ENCODE data around the gene ZSCAN2.
"Not testable (repeated sequence)": the region's sequence is repeated elsewhere in the genome, so short reads cannot be mapped to it uniquely, and the experiment has no call there.

The ZSCAN2 gene

DNA sequence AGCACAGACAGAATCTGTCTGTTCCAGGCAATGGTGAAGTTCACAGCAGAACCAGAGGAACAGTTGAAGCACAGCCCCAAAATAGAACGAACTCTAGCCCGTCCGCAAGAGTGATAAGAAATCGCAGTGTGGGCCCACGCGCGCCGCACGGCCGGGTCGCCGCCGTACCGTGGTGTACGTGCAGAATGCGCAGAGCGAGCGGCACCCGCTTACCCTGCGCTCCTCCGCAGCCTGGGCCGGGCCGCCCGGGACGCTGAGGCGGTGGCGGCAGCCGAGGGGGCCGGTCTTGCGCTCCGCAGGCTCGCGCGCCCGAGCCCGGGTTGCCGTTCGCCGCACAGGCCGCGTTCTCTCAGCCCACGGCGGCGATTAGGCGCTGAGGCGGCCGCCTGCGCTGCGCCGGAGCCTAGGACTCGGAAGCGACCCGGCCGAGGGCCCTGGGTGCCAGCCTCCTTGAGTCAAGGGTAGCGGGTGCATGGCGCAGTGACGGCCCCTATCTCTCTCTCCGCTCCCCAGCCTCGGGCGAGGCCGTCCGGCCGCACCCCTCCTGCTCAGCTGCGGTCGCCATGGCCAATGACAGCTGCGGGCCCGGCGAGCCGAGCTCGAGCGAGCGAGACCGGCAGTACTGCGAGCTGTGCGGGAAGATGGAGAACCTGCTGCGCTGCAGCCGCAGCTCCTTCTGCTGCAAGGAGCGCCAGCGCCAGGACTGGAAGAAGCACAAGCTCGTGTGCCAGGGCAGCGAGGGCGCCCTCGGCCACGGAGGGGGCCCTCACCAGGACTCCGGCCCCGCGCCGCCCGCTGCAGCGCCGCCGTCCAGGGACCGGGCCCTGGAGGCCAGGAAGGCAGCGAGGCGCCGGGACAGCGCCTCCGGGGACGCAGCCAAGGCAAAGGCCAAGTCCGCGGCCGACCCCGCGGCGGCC lies 32.8 kb downstream of the ZSCAN2 start:
- FAIRE-seq (no peak), DNase-seq (ENCODE audit: insufficient read length, low spot score) (peak; percentile 23)

DNA sequence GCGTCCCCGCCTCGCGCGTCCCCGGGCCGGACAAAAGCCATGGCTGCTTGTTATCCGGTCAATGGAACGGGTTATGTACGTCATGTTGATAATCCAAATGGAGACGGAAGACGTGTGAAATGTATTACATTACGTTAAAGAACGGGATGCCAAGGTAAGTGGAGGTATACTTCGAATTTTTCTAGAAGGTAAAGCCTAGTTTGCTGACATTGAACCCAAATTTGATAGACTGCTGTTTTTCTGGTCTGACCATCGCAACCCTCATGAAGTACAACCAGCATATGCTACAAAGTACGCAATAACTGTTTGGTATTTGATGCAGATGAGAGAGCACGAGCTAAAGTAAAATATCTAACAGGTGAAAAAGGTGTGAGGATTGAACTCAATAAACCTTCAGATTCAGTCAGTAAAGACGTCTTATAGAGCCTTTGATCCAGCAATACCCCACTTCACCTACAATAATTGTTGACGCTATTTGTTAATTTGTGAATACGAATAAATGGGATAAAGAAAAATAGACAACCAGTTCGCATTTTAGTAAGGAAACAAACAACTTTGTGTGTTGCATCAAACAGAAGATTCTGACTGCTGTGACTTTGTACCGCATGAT lies 33.5 kb downstream of the ZSCAN2 start:
- FAIRE-seq = no peak
- no peak for DNase-seq (ENCODE audit: insufficient read length, low spot score)

DNA sequence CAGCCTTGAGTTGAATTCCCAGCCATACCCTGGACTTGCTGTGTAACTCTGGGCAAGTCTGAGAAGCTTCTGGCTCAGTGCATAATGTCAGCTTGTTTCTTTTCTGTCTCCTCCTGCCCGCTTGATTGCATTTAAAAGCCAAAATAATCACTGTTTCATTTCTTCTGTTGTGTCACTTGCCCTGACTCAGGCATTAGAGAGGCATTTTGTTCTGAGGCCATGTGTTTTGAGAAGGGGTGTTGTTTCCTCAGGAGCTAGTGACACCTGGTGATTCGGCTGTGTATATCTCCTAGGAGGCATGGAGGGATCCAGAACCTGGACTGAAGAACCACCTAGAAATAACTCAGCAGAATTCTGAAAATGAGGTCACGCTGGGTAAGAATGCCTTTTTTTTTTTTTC lies 37.3 kb downstream of the ZSCAN2 start:
- FAIRE-seq = no peak
- no peak for DNase-seq (ENCODE audit: insufficient read length, low spot score)

DNA sequence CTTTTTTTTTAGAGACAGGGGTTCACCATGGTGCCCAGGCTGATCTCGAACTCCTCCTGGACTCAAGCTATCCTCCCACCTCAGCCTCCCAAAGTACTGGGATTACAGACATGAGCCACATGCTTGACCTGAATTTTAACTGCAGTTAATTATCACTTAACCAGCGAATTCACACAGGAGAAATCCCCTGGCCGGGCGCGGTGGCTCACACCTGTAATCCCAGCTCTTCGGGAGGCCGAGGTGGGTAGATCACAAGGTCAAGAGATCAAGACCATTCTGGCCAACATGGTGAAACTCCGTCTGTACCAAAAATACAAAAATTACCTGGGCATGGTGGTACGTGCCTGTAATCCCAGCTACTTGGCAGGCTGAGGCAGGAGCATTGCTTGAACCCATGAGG lies 41.1 kb downstream of the ZSCAN2 start:
- FAIRE-seq; DNase-seq (ENCODE audit: insufficient read length, low spot score): not testable (repeated sequence)

DNA sequence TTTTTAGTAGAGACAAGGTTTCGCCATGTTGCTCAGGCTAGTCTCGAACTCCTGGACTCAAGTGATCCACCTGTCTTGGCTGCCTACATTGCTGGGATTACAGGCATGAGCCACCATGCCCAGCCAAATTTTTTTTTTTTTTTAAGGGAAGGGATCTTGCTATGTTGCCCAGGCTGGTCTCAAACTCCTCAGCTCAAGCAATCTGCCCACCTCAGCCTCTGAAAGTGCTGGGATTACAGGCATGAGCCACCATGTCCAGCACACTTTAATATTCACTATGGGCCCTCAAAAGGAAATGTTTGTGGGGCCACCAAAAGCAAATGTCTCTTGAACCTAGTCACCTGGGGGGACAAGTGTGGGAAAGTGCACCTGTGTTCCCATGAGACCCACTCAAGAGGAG lies 41.8 kb downstream of the ZSCAN2 start:
- DNase-seq (ENCODE audit: insufficient read length, low spot score); FAIRE-seq: not testable (repeated sequence)

DNA sequence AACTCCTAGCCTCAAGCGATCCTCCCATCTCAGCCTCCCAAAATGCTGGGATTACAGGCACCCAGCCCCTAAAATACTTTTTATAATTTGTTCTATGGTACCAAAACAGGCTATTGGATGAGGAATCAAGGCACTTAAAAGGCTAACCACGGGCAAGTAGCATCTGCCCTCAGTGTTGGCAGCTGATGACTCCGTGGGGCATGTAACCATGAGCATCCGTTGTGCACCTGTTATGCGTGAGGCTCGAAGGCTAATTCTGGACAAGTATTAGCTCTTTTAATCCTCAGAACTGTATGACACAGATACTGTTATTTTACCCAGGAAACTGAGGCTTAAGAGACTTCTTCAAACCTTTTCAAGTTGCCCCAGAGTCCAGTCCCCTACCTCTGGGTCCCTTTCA lies 43.0 kb downstream of the ZSCAN2 start:
- no peak for FAIRE-seq

DNA sequence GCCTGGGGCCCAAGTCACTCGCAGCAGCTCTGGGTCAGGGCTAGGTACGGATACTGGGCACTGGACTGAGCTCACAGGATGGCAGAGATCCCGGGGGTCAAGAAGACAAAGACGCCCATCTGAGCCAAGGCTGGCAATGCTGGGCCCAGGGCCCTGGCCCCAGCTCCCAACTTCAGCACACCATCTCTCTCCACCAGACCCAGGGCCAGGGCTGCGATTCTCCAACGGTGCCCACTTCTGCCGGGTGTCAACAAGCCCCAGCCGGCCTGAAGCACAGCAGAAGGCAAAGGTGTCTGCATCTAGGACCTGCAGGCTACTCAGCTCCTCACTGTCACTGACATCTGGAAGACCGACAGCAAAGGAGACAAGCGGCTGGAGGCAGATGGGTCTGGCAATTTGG lies 44.7 kb downstream of the ZSCAN2 start:
- DNase-seq (ENCODE audit: insufficient read length, low spot score) = no peak
- FAIRE-seq = no peak

More for the DNA sequence above, 43.0 kb downstream of the ZSCAN2 start:
- DNase-seq (ENCODE audit: insufficient read length, low spot score) = no peak

DNA sequence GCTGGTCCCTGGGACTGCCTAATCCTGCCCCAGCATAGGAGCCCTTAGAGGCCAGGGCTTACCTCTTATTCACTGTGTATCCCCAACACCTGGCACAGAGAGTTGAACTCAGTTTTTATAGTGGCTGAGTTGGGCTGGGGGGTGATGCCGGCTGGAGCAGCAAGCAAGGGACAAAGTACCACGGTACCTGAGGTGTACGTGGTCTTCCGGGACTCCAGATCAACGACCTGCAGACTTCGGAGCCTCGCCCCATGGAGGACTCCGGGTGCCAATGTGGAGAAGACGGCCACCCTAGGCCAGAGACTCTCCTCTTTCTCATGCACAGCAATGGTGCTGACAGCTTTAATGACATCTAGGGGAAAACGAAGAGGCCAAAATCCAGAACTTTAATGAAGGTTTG lies 45.2 kb downstream of the ZSCAN2 start:
- no peak for DNase-seq (ENCODE audit: insufficient read length, low spot score)
- no peak for FAIRE-seq

DNA sequence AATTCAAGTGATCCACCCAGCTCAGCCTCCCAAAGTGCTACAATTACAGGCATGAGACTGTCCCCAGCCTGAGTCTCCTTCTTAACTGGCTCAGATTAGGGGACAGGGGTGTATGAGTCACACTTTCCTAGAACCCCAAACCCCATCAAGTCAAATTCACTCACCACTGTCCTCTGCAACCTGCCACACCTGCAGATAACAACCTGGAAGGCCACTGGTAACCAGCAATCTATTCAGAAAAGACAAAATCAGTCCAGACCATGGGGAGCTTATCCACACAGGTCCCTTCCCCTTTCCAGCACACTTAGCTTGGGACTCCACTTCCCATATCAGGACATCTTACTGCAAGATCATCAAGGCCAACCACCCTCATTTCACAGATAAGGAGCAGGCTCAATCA lies 46.9 kb downstream of the ZSCAN2 start:
- DNase-seq (ENCODE audit: insufficient read length, low spot score) (no peak), FAIRE-seq (no peak)

DNA sequence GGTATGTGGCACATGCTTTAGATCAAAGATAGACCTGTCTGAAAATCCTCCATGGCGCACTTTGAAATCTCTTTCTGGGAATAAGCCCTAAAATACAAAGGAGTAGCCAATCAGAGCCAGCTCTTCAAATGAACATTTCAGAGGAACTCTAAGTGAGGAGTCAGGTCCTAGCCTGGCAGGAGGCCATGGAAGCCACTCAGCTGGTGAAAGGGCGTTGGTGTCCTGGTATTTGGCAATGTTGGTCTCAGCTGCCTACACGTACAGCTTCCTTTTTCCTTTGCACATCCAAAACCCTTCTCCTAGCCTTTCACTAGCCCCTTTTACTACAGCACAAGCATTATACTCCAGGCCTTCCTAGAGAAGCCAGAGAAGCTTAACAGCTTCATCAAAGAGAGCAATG lies 47.7 kb downstream of the ZSCAN2 start:
- DNase-seq (ENCODE audit: insufficient read length, low spot score) (no peak), FAIRE-seq (no peak)

DNA sequence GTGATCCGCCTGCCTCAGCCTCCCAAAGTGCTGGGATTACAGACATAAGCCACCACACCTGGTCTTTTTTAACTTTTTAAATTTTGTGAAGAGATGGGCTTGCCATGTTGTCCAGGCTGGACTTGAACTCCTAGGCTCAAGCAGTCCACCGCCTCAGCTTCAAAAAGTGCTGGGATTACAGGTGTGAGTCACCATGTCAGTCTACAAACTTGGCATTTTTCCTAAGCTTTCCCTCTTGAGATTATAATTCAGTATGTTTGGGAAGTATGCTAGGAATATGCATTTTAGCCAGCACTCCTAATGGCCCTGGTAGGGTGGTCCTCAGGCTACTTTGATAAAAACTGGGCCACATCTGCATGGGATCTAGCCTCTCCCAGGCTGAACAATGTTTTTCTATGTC lies 48.9 kb downstream of the ZSCAN2 start:
- FAIRE-seq (no peak), DNase-seq (ENCODE audit: insufficient read length, low spot score) (no peak)

DNA sequence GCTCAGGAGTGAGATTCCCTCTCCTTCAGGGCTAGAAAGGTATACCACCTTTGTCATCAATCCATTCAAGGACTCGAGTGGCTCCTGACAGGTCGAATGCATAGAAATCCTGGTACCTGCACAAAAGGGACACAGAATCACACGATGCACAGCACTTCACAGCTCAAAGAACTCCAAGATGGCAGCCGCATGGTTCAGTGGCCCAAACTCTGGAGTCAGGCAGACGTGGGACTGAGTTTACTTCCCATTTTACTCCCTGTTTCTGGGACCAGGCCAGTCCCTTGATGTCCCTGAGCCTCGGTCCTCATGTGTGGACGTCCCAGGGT lies 52.7 kb downstream of the ZSCAN2 start:
- DNase-seq (ENCODE audit: insufficient read length, low spot score) (no peak), FAIRE-seq (no peak)

DNA sequence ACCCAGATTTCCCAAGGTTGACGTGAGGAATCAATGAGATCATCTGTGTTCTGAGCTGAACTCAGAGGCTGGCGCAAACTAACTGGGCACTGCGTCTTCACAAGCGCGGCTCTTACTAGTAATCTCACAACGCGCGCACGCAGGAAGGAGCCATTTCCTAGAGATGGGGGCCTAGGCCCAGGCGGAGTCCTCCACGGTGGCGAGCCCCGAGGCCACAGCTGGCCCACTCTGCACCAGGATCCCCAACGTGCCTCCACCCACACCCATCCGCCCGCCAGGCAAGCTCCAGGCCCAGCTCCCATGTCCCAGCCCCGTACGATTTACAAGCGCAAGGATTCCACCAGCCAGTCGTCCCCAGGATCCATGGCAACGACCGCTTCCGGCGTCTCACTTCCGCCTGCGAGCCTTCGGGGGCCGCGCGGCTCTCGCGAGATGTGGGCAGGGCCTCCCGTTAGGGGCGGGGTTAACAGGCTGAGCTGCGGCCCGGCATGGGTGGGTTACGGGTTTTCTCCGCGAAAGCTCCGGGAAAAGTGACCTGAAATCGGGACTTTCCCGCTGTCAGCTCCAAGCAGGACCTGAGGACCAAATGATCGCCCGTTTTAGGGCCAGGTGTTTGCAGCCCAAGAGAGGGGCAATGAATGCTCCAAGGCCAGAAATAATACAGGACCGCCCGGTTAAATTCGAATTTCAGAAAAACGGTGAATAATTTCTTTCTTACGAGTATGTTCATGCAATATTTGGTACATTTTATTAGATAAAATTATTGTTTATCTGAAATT lies 53.3 kb downstream of the ZSCAN2 start, which contains the start of gene WDR73:
Gene WDR73, minus strand, starts transcription at position 374 of the 779 bp plus-strand sequence. Its CDS starts 9 bp downstream, at position 365.
- peak; percentile 85 for DNase-seq (ENCODE audit: insufficient read length, low spot score)
- FAIRE-seq = peak; percentile 94

DNA sequence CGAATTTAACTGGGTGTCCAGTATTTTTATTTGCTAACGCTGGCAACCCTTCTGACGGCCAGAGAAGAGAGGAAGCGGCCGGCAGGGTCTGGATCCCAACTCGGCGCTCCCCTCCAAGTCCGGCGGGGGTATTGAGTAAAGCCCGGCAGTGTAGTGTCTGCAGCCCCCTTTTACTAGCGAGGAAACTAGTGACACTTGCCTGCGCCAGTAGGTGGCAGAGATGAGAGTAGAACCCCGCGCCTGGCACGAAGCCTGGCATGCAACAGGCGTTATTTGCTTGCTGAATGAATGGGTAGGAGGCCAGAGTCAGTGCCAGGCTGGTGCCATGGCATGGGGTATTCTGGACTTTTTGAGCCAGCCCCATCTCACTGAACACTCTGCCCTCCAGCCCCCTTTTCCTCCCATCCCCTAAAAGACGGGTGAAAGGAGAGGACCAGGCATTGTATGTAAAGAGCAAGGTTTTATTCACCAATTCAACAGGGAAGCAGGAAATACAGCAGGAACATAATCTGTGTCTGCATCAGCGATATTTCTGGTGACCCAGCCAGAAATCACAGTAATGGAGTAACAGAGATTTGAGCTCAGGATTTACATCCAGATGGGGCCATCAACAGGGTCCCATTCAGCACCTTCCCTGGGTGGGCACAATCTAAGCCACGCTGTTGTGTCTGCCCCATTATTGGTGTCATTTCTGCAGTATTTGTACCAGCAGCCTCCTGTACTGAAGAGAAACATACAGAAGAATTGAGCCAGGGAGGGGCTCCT lies 54.1 kb downstream of the ZSCAN2 start:
- DNase-seq (ENCODE audit: insufficient read length, low spot score) (peak; percentile 45), FAIRE-seq (no peak)

DNA sequence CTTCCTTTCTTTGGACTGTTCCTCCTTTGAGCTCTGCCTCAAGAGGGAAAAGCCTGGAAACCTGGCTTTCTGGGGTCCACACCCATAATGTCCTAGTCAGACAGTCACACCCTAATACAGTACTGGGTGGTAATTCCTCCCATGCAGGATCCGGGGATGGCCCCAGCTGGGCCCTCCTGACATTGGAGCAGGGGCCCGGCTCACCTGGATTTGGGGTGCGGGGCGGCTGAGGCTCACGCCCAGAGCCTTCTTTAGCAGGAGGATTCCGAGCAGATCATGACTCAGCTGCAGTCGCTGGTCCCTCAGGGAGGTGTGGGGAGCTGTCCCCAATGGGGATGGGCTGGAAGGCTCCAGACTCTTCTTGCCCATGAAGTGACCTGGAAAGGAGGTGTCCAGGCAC lies 56.2 kb downstream of the ZSCAN2 start:
- DNase-seq (ENCODE audit: insufficient read length, low spot score) (no peak), FAIRE-seq (no peak)

DNA sequence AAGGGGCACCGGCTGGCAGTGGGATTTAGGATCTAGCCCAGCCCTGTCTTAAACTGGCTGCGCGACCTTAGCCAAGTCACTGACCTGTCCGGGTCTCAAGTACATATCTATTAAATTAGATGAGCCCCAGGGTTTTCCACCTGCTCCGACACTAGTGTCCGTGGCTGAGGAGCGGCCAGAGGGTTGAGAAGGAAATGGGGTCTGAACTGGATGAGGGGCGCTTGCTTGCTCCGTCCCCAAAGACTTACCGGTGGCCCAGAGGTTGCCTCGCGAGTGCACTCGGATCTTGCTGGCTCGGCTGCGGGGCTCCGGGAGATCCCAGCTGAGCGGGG lies 56.9 kb downstream of the ZSCAN2 start:
- no peak for DNase-seq (ENCODE audit: insufficient read length, low spot score)
- FAIRE-seq = no peak

DNA sequence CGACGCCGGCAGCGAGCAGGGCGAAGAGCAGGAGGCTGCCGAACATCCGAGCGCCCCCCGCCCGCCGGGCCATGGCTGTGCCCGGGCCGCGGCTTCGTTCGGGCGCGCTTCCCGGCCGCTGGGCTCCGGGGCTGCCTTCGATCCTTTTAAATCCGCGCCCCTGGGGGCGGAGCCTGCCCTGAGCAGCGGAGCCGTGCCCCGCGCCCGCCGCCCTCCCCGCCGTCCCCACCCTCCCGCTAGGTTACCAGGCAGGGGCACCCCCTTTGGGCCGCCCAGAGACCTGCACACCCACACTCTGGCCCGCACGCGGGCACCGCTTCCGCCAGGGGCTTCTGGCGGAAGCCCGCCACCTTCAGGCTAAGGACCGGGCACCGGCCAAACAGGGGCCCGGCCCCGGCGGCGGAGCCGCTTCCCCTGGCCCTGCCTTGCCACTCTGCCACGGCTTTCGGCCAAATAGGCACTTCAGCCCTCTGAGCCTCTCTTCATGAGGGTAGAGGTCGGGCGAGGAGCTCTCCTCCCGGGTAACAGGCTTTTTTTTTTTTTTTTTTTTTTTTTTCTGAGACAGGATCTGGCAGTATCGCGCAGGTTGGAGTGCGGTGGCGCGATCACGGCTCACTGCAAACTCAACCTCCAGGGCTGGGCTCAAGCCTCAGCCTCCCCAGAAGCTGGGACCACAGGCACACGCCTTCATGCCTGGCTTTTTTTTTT lies 57.4 kb downstream of the ZSCAN2 start, which contains the start of gene NMB:
Gene NMB, minus strand, starts transcription at position 120 of the 708 bp plus-strand sequence. Its CDS starts 47 bp downstream, at position 73.
- no peak for FAIRE-seq

DNA sequence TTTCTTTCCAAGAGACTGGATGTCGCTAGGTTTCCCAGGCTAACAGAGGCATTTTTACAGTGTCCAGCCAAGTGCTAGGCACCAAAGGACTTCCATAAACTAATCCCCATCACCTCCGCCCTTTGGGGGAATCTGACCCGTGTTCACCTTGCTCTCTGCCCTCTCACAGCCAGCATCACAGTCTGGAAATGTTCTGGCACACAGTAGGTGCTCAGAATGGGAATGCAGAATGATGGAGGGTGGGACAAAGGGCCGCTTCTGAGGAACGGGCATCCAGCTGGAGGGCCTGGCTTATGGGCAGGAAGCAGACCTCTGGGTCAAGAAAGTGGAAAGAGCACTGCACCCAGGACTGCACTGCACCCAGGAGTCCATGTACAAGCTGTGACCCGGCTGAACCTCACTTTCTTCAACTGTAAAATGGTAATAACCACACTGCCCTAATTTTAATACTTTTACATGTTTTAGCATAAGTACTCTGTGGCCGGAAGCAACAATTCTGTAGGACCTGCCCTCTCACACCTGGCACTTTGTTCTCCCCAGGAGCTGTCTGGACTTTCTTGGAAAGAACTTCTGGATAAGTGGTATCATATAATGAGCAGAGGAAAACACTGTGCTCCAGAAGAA lies 58.1 kb downstream of the ZSCAN2 start:
- no peak for DNase-seq (ENCODE audit: insufficient read length, low spot score)
- FAIRE-seq = peak; percentile 75

More for the DNA sequence above, 57.4 kb downstream of the ZSCAN2 start, which contains the start of gene NMB:
- peak; percentile 73 for DNase-seq (ENCODE audit: insufficient read length, low spot score)
